Spleen (tissue), 11 donors: ENCODE measurements around the gene KIF1C. TPM values are rescaled to one million over a fixed set of nuclear protein-coding genes. Genes with fewer than 3 reads are reported as not detected.

ENCODE experiments used
- DNase-seq: peaks from one replicate; pipeline ENCODE4 v3.0.0-alpha.2; 2020
- H3K27ac ChIP-seq, 8 donors: fragments of 200-600 bp; sonication (generic) in 7 of 8; 1 replicate in 4 of 8; 2 replicates in 4 of 8; pipeline versions ENCODE4 v1.5.0 to v1.8.0; 2016 to 2021; ENCODE audit warnings: inconsistent platforms in 4 of 8, mild to moderate bottlenecking in 4 of 8, moderate library complexity in 1 of 8
- H3K27me3 ChIP-seq, 7 donors: fragments of 200-600 bp; sonication (generic) in 6 of 7; replicated peaks in 1 of 7; 1 replicate in 4 of 7; 2 replicates in 3 of 7; pipeline versions ENCODE4 v1.5.0 to v1.8.0; 2016 to 2021; ENCODE audit warnings: inconsistent platforms in 3 of 7, mild to moderate bottlenecking in 1 of 7
- H3K36me3 ChIP-seq, 6 donors: fragments of 200-600 bp; sonication (generic) in 5 of 6; 1 replicate in 4 of 6; 2 replicates in 2 of 6; pipeline versions ENCODE4 v1.5.0 to v1.8.0; 2016 to 2021; ENCODE audit warnings: inconsistent platforms in 2 of 6
- H3K4me1 ChIP-seq, 6 donors: fragments of 200-600 bp; sonication (generic) in 5 of 6; 1 replicate in 3 of 6; 2 replicates in 3 of 6; pipeline versions ENCODE4 v1.5.0 to v1.8.0; 2016 to 2021; ENCODE audit warnings: inconsistent platforms in 3 of 6
- H3K4me3 ChIP-seq, 8 donors: fragments of 200-600 bp; sonication (generic) in 7 of 8; 1 replicate in 4 of 8; 2 replicates in 4 of 8; pipeline versions ENCODE4 v1.5.0 to v1.8.0; 2016 to 2021; ENCODE audit warnings: inconsistent platforms in 4 of 8, mild to moderate bottlenecking in 4 of 8, moderate library complexity in 2 of 8
- H3K9me3 ChIP-seq, 8 donors: fragments of 200-600 bp; sonication (generic) in 7 of 8; 1 replicate in 4 of 8; 2 replicates in 4 of 8; pipeline versions ENCODE4 v1.5.0 to v1.8.0; 2016 to 2021; ENCODE audit warnings: inconsistent platforms in 4 of 8
- POLR2A ChIP-seq, 3 donors: fragments of 450-650 bp; IDR thresholded peaks; one replicate each; pipeline ENCODE4 v1.5.1; 2017; ENCODE audit warnings: antibody characterized with exemption in 3 of 3, mild to moderate bottlenecking in 1 of 3
- POLR2AphosphoS5 ChIP-seq, 3 donors: sonication (generic); formaldehyde crosslinking; IDR thresholded peaks; one replicate each; pipeline ENCODE4 v1.5.1; 2017; ENCODE audit warnings: antibody characterized with exemption in 3 of 3
- WGBS, 5 donors: extraction: QIAGEN DNeasy Blood & Tissue Kit in 3 of 5; methylation state at CpG; one replicate each; pipeline versions ENCODE4 v1.1.5 to v1.1.7; 2013 to 2018; 5-methylcytosine and 5-hydroxymethylcytosine counted together
- intact Hi-C: fragments of 100-400 bp; cut with DNase I; formaldehyde crosslinking; loops from one replicate; pipeline ENCODE4 v1.15.0; 2023; ENCODE audit warnings: low total_unique reads
- polyA plus RNA-seq, 3 donors: library from polyadenylated mRNA; stranded (reverse); fragments of 200-250 nt; gene quantifications; one replicate each; pipeline ENCODE4 v1.2.1, GENCODE V29; 2013
- total RNA-seq, 7 donors: library from RNA; depleted of rRNA in 3 of 7; stranded (reverse); fragments of >200 nt in 3 of 7; fragmentation: NEBNext Ultra II Directional in 4 of 7; extraction: Animal tissue kit (Norgen Biotek cat#: 25700) in 4 of 7; gene quantifications; one replicate each; pipeline versions ENCODE4 v1.1.0 to v1.2.1, GENCODE V29; 2016 to 2021
- TF ChIP-seq, protein P1 (sequence below), 11 experiments: fragments of 200-600 bp in 7 of 11; fragments of 450-650 bp in 4 of 11; sonication (generic) in 4 of 11; IDR thresholded peaks in 8 of 11; conservative IDR thresholded peaks in 3 of 11; 1 replicate in 7 of 11; 2 replicates in 4 of 11; pipeline versions ENCODE4 v1.4.0 to v1.8.0; 2016 to 2021; ENCODE audit warnings: antibody characterized with exemption in 11 of 11, inconsistent platforms in 4 of 11, mild to moderate bottlenecking in 1 of 11
- donor health status: healthy with polysubstance abuse.
- donor health status: DM: no; HTN: no; CAD: no; lungs with moderate emphysema.
- donor health status: DM: no; HTN: no; CAD: no.
- donor health status: Bipolar disorder and iron deficiency.
- donor health status: healthy.
- donor health status: DM: no; HTN: no; CAD: no.
- donor health status: DM: yes; HTN: yes; CAD: no.

KIF1C gene
- total and polyA plus RNA-seq, 10 donors: 11.9 to 141 (median 64.8) TPM

DNA sequence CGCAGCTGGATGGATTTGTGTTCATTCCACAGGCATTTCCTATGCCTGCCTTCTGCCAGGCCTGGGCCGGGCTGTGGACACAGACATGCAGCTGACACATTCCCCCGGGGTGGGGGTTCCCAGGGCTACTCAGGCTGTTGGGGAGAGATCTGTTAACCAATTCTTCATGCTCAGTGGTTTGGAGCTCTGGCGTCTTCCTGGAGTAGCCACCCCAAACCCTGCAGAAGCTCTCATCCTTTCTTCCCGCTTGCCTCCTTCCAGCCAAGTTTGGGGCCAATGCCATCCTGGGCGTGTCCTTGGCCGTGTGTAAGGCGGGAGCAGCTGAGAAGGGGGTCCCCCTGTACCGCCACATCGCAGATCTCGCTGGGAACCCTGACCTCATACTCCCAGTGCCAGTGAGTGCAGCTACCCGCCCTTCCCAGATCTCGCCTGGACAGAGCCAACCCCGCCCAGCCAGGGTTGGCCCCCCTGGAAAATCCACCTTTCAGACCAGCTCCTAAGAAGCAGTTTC, 44.2 kb upstream of the KIF1C start:
- no peaks in the 10 kb centered on the region for H3K9me3 ChIP-seq
- peak in 1 of 3 donors; percentile 18 for TF ChIP-seq POLR2AphosphoS5 (IDR thresholded peaks at IDR 0.05)
- TF ChIP-seq, protein P1, sequence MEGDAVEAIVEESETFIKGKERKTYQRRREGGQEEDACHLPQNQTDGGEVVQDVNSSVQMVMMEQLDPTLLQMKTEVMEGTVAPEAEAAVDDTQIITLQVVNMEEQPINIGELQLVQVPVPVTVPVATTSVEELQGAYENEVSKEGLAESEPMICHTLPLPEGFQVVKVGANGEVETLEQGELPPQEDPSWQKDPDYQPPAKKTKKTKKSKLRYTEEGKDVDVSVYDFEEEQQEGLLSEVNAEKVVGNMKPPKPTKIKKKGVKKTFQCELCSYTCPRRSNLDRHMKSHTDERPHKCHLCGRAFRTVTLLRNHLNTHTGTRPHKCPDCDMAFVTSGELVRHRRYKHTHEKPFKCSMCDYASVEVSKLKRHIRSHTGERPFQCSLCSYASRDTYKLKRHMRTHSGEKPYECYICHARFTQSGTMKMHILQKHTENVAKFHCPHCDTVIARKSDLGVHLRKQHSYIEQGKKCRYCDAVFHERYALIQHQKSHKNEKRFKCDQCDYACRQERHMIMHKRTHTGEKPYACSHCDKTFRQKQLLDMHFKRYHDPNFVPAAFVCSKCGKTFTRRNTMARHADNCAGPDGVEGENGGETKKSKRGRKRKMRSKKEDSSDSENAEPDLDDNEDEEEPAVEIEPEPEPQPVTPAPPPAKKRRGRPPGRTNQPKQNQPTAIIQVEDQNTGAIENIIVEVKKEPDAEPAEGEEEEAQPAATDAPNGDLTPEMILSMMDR (IDR thresholded peaks at IDR 0.05 in 8 of 11, conservative IDR thresholded peaks at IDR 0.05 in 3 of 11): no peak
- H3K4me1 ChIP-seq: peaks cover 8 to 31% (median 19%) of the 10 kb centered on the region in 6 donors
- peaks cover 0 to 19% (median 0%) of the 10 kb centered on the region in 6 donors for H3K36me3 ChIP-seq
- intact Hi-C loops: no loop called here
- no peak overlapping the region for H3K27ac ChIP-seq
- no peaks in the 10 kb centered on the region for H3K27me3 ChIP-seq
- H3K4me3 ChIP-seq: no peak overlapping the region
- 68 to 84% (median 74%) methylated on average over 14 of the region's 14 CpGs for WGBS, 5 donors
- DNase-seq: no peak

- Histone ChIP-seq H3K4me1 (peaks cover 8 to 17% (median 14%) of the 10 kb centered on the region in 6 donors), H3K4me3 (no peak overlapping the region), H3K9me3 (no peaks in the 10 kb centered on the region), H3K27me3 (no peaks in the 10 kb centered on the region), H3K27ac (no peak overlapping the region), H3K36me3 (peaks cover 6 to 34% (median 13%) of the 10 kb centered on the region in 6 donors)
- WGBS, 5 donors: 93 to 98% (median 97%) methylated on average over 8 of the region's 8 CpGs
- TF ChIP-seq, protein P1 (IDR thresholded peaks at IDR 0.05 in 8 of 11, conservative IDR thresholded peaks at IDR 0.05 in 3 of 11): no peak
- TF ChIP-seq POLR2AphosphoS5 (IDR thresholded peaks at IDR 0.05) (no peak), POLR2A (IDR thresholded peaks at IDR 0.05) (no peak)
- no peak for DNase-seq
- intact Hi-C loops: no loop called here
These were observed 42.7 kb upstream of the KIF1C start for GRCh38 chr17:4955091-4955490.

DNA sequence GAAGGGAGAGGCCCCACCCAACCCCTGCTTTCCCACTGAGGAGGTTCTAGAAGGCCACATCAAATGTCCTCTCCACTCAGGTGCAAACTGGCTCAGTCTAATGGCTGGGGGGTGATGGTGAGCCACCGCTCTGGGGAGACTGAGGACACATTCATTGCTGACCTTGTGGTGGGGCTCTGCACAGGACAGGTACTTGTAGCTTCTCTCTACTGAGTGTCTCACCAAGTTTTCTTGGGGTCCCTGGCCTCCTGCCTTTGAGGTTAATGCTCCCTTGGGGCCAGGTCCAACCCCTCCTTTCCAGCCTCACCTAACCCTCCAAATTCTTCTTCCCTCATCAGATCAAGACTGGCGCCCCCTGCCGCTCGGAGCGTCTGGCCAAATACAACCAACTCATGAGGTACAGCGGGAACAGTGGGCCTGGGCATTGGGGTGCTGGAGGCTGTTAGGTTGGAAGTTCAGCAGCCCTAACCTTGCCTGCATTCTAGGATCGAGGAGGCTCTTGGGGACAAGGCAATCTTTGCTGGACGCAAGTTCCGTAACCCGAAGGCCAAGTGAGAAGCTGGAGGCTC, 41.2 kb upstream of the KIF1C start:
- H3K4me1 ChIP-seq: peaks cover 0 to 4% (median 1%) of the 10 kb centered on the region in 6 donors
- no peak overlapping the region for H3K27ac ChIP-seq
- H3K9me3 ChIP-seq: no peaks in the 10 kb centered on the region
- H3K27me3 ChIP-seq: no peaks in the 10 kb centered on the region
- intact Hi-C loops: no loop called here
- peaks cover 6 to 49% (median 24%) of the 10 kb centered on the region in 6 donors for H3K36me3 ChIP-seq
- TF ChIP-seq POLR2A (IDR thresholded peaks at IDR 0.05) (no peak), POLR2AphosphoS5 (IDR thresholded peaks at IDR 0.05) (no peak)
- TF ChIP-seq, protein P1 (IDR thresholded peaks at IDR 0.05 in 8 of 11, conservative IDR thresholded peaks at IDR 0.05 in 3 of 11): peak in 6 of 11 experiments; percentile 27 to 35 (median 32)
- 70 to 89% (median 81%) methylated on average over 10 of the region's 10 CpGs for WGBS, 5 donors
- H3K4me3 ChIP-seq: no peak overlapping the region
- DNase-seq: no peak

- Histone ChIP-seq H3K36me3 (peaks cover 6 to 57% (median 24%) of the 10 kb centered on the region in 6 donors), H3K9me3 (no peaks in the 10 kb centered on the region), H3K27ac (no peak overlapping the region), H3K4me3 (no peak overlapping the region), H3K4me1 (peaks cover 0 to 4% (median 0%) of the 10 kb centered on the region in 6 donors), H3K27me3 (no peaks in the 10 kb centered on the region)
- no peak for DNase-seq
- intact Hi-C loops: no loop called here
- WGBS, 5 donors: 76 to 90% (median 81%) methylated on average over 3 of the region's 3 CpGs
- TF ChIP-seq POLR2AphosphoS5 (IDR thresholded peaks at IDR 0.05) (no peak), POLR2A (IDR thresholded peaks at IDR 0.05) (no peak)
- TF ChIP-seq, protein P1 (IDR thresholded peaks at IDR 0.05 in 8 of 11, conservative IDR thresholded peaks at IDR 0.05 in 3 of 11): no peak
These were observed 39.6 kb upstream of the KIF1C start for GRCh38 chr17:4958102-4958501.
